Measurements from ENCODE around the gene GALNT10.

Gene GALNT10

GRCh38 chr5:154203798-154204578, 13.5 kb downstream of the GALNT10 start:
- DNase-seq = no peak

- DNase-seq = no peak
These were observed 15.0 kb downstream of the GALNT10 start for GRCh38 chr5:154205441-154206117.

GRCh38 chr5:154206311-154206710, 15.8 kb downstream of the GALNT10 start:
- no peak for DNase-seq

GRCh38 chr5:154207204-154207603, 16.7 kb downstream of the GALNT10 start:
- DNase-seq = no peak

GRCh38 chr5:154209591-154210081, 19.1 kb downstream of the GALNT10 start:
- DNase-seq = no peak

- DNase-seq = no peak
These were observed 19.6 kb downstream of the GALNT10 start for GRCh38 chr5:154210163-154210562.

GRCh38 chr5:154211641-154212390, 21.3 kb downstream of the GALNT10 start:
- no peak for DNase-seq

- DNase-seq = no peak
These were observed 23.1 kb downstream of the GALNT10 start for GRCh38 chr5:154213592-154213991.

GRCh38 chr5:154214371-154215106, 24.0 kb downstream of the GALNT10 start:
- DNase-seq = no peak

GRCh38 chr5:154215571-154216325, 25.2 kb downstream of the GALNT10 start:
- no peak for DNase-seq

- DNase-seq = no peak
These were observed 26.9 kb downstream of the GALNT10 start for GRCh38 chr5:154217462-154217861.

- DNase-seq = no peak
These were observed 28.3 kb downstream of the GALNT10 start for GRCh38 chr5:154218786-154219185.

- DNase-seq = no peak
These were observed 30.1 kb downstream of the GALNT10 start for GRCh38 chr5:154220625-154221024.

GRCh38 chr5:154221371-154221896, 30.9 kb downstream of the GALNT10 start:
- no peak for DNase-seq

- no peak for DNase-seq
These were observed 31.9 kb downstream of the GALNT10 start for GRCh38 chr5:154222414-154222813.

GRCh38 chr5:154223320-154223719, 32.8 kb downstream of the GALNT10 start:
- DNase-seq = no peak

GRCh38 chr5:154227090-154227489, 36.6 kb downstream of the GALNT10 start:
- no peak for DNase-seq

- DNase-seq = no peak
These were observed 38.2 kb downstream of the GALNT10 start for GRCh38 chr5:154228696-154229095.

- DNase-seq = no peak
These were observed 40.0 kb downstream of the GALNT10 start for GRCh38 chr5:154230526-154230925.

GRCh38 chr5:154234551-154234950, 44.0 kb downstream of the GALNT10 start:
- no peak for DNase-seq

- no peak for DNase-seq
These were observed 45.5 kb downstream of the GALNT10 start for GRCh38 chr5:154236011-154236410.
